Measurements from ENCODE around the gene DDIT4.

DDIT4 gene

GRCh38 chr10:72316748-72317435 is 43.2 kb downstream of the DDIT4 start:
- peak in 2 of 3 donors; percentile 78 to 81 for DNase-seq
- H3K4me1 ChIP-seq (ENCODE audit: control extremely low read depth in 1 of 4, control insufficient read depth in 4 of 4, insufficient read depth in 4 of 4, low read length in 3 of 4), result peaks cover 22 to 70% (median 65%) of the 10 kb centered on the region in 4 experiments
- no peaks in the 10 kb centered on the region for H3K36me3 ChIP-seq (ENCODE audit: control insufficient read depth in 4 of 4, insufficient read depth in 4 of 4, low read length in 3 of 4)
- H3K9me3 ChIP-seq (ENCODE audit: control extremely low read depth in 1 of 5, control insufficient read depth in 4 of 5, insufficient read depth in 2 of 5, low read depth in 1 of 5, low read length in 4 of 5), result no peaks in the 10 kb centered on the region
- H3K27me3 ChIP-seq (replicated peaks in 2 of 5; ENCODE audit: control insufficient read depth in 4 of 5, insufficient read depth in 5 of 5, low read length in 4 of 5), result no peaks in the 10 kb centered on the region
- H3K4me3 ChIP-seq (ENCODE audit: control insufficient read depth in 1 of 7, extremely low read depth in 1 of 7, insufficient read depth in 4 of 7, low read depth in 2 of 7, low read length in 6 of 7), result no peak overlapping the region
- 42% methylated on average over 10 of the region's 12 CpGs for WGBS (ENCODE audit: insufficient coverage)
- ChIA-PET CTCF (interaction anchor here (0.9 to 21.0 kb wide), 9 partner anchors 8 to 41 kb away, joined by 3 to 242 read pairs (median 5); no protein-coding TSS in a partner anchor), POLR2A (interaction anchor here (0.6 to 4.7 kb wide), 4 partner anchors 14 to 20 kb away, joined by 3 to 29 read pairs (median 4); no protein-coding TSS in a partner anchor)
- H3K27ac ChIP-seq (ENCODE audit: insufficient read depth in 1 of 2, low read depth in 1 of 2, low read length in 2 of 2, poor library complexity in 1 of 2, severe bottlenecking in 2 of 2), result no peak overlapping the region

DNA sequence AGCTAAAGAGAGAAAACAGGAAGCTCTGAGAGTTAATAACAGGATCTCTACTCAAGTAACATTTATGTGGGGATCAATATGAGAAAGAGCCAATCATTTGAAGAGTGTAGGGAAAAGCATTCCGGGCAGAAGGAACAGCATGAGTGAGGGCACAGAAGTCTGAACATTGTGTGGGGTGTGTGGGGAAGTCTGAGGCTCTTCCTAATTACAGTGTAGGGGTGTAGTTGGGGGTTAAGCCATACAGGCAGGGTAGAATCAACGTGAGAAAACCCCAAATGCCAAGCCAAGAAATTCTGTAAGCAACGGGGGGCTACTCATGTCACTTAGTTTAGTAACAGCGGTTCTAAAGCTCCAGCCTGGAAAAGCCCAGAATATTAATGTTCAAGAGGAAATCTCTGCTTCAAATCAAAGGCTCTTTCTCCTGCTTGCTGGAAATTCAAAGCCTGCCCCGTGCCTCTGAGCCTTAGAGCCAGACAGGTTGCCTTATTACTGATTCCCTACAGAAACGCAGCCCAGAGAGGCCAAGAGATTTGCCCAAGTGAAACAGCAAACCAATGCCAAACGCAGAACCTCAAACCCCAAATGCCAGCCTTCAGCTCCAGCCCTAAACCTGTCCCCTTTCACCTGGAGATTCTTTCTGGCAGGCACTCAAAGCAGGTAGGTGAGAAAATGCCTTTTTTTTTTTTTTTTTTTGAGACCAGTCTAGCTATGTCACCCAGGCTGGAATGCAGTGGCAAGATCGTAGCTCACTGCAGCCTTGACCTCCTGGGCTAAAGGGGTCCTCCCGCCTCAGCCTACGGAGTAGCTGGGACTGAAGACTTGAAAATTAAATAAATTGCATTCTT is 44.9 kb downstream of the DDIT4 start:
- POLR2A ChIA-PET, result interaction anchor here (0.7 to 4.7 kb wide), 6 partner anchors 10 to 58 kb away, joined by 3 to 29 read pairs (median 12); no protein-coding TSS in a partner anchor
- Histone ChIP-seq H3K27me3 (replicated peaks in 2 of 5; ENCODE audit: control insufficient read depth in 4 of 5, insufficient read depth in 5 of 5, low read length in 4 of 5) (no peaks in the 10 kb centered on the region), H3K4me1 (ENCODE audit: control extremely low read depth in 1 of 4, control insufficient read depth in 4 of 4, insufficient read depth in 4 of 4, low read length in 3 of 4) (peaks cover 22 to 87% (median 83%) of the 10 kb centered on the region in 4 experiments), H3K4me3 (ENCODE audit: control insufficient read depth in 1 of 7, extremely low read depth in 1 of 7, insufficient read depth in 4 of 7, low read depth in 2 of 7, low read length in 6 of 7) (peak overlapping the region in 5 of 7 experiments; percentile 25 to 71 (median 50)), H3K9me3 (ENCODE audit: control extremely low read depth in 1 of 5, control insufficient read depth in 4 of 5, insufficient read depth in 2 of 5, low read depth in 1 of 5, low read length in 4 of 5) (no peaks in the 10 kb centered on the region), H3K36me3 (ENCODE audit: control insufficient read depth in 4 of 4, insufficient read depth in 4 of 4, low read length in 3 of 4) (no peaks in the 10 kb centered on the region), H3K27ac (ENCODE audit: insufficient read depth in 1 of 2, low read depth in 1 of 2, low read length in 2 of 2, poor library complexity in 1 of 2, severe bottlenecking in 2 of 2) (peak overlapping the region; percentile 58 to 94)
- 67% methylated on average over 9 of the region's 10 CpGs for WGBS (ENCODE audit: insufficient coverage)
- DNase-seq, result no peak
- CTCF ChIA-PET, result interaction anchor here (0.6 to 21.0 kb wide), 6 partner anchors 10 to 42 kb away, joined by 3 to 242 read pairs (median 30); partner anchors contain the start of gene DDIT4

GRCh38 chr10:72319416-72320254 is 45.9 kb downstream of the DDIT4 start:
- Histone ChIP-seq H3K9me3 (ENCODE audit: control extremely low read depth in 1 of 5, control insufficient read depth in 4 of 5, insufficient read depth in 2 of 5, low read depth in 1 of 5, low read length in 4 of 5) (no peaks in the 10 kb centered on the region), H3K4me1 (ENCODE audit: control extremely low read depth in 1 of 4, control insufficient read depth in 4 of 4, insufficient read depth in 4 of 4, low read length in 3 of 4) (peaks cover 22 to 94% (median 92%) of the 10 kb centered on the region in 4 experiments), H3K27ac (ENCODE audit: insufficient read depth in 1 of 2, low read depth in 1 of 2, low read length in 2 of 2, poor library complexity in 1 of 2, severe bottlenecking in 2 of 2) (peak overlapping the region; percentile 78 to 94), H3K27me3 (replicated peaks in 2 of 5; ENCODE audit: control insufficient read depth in 4 of 5, insufficient read depth in 5 of 5, low read length in 4 of 5) (no peaks in the 10 kb centered on the region), H3K4me3 (ENCODE audit: control insufficient read depth in 1 of 7, extremely low read depth in 1 of 7, insufficient read depth in 4 of 7, low read depth in 2 of 7, low read length in 6 of 7) (peak overlapping the region in 5 of 7 experiments; percentile 40 to 71 (median 50)), H3K36me3 (ENCODE audit: control insufficient read depth in 4 of 4, insufficient read depth in 4 of 4, low read length in 3 of 4) (no peaks in the 10 kb centered on the region)
- peak; percentile 88 to 94 (median 93) for DNase-seq
- 0% methylated on average over 53 of the region's 60 CpGs for WGBS (ENCODE audit: insufficient coverage)
- CTCF ChIA-PET, result interaction anchor here (1.1 to 21.0 kb wide), 9 partner anchors 9 to 99 kb away, joined by 3 to 242 read pairs (median 13); partner anchors contain the start of gene DDIT4
- POLR2A ChIA-PET, result interaction anchor here (0.6 to 4.7 kb wide), 9 partner anchors 9 to 99 kb away, joined by 4 to 29 read pairs (median 14); no protein-coding TSS in a partner anchor

DNA sequence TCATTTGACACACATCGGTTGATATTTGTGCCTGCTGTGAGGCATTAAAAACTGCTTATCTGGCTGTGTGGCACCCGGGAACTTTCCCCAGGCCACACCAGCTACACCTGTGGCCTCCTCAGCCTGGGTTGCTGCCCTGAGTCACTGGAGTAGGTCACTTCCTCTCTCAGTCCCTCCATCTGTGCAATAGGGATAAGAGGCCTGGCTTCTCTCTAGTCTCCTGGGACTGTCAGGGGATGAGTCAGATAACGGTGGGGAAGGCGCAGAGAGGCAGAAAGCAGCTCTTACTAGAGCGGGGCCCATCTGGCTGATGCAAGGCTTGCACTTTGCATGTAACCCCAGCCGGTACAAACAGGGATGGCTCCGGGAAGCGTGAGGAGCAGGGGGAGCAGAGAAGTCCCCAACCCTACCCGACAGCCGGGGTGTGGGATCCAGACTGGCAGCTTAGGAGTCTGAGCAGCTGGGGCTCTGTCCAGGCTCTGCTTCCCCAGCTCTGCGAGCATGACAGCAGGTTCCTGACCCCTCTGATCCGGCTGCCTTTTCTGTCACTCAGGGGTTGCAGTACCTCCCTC is 47.0 kb downstream of the DDIT4 start:
- ChIA-PET CTCF (interaction anchor here (0.8 to 21.0 kb wide), 11 partner anchors 12 to 100 kb away, joined by 3 to 242 read pairs (median 4); partner anchors contain the start of gene DDIT4), POLR2A (interaction anchor here (0.5 to 3.6 kb wide), 10 partner anchors 8 to 1918 kb away, joined by 3 to 25 read pairs (median 8); partner anchors contain the start of gene DDIT4)
- Histone ChIP-seq H3K4me1 (ENCODE audit: control extremely low read depth in 1 of 4, control insufficient read depth in 4 of 4, insufficient read depth in 4 of 4, low read length in 3 of 4) (peaks cover 19 to 93% (median 92%) of the 10 kb centered on the region in 4 experiments), H3K9me3 (ENCODE audit: control extremely low read depth in 1 of 5, control insufficient read depth in 4 of 5, insufficient read depth in 2 of 5, low read depth in 1 of 5, low read length in 4 of 5) (no peaks in the 10 kb centered on the region), H3K36me3 (ENCODE audit: control insufficient read depth in 4 of 4, insufficient read depth in 4 of 4, low read length in 3 of 4) (no peaks in the 10 kb centered on the region), H3K4me3 (ENCODE audit: control insufficient read depth in 1 of 7, extremely low read depth in 1 of 7, insufficient read depth in 4 of 7, low read depth in 2 of 7, low read length in 6 of 7) (peak overlapping the region in 1 of 7 experiments; percentile 10), H3K27ac (ENCODE audit: insufficient read depth in 1 of 2, low read depth in 1 of 2, low read length in 2 of 2, poor library complexity in 1 of 2, severe bottlenecking in 2 of 2) (peak overlapping the region; percentile 78 to 94), H3K27me3 (replicated peaks in 2 of 5; ENCODE audit: control insufficient read depth in 4 of 5, insufficient read depth in 5 of 5, low read length in 4 of 5) (no peaks in the 10 kb centered on the region)
- DNase-seq, result peak; percentile 89 to 95 (median 94)
- WGBS (ENCODE audit: insufficient coverage), result 28% methylated on average over 10 of the region's 12 CpGs

- 100% methylated on average over 2 of the region's 13 CpGs for WGBS (ENCODE audit: insufficient coverage)
- no peak overlapping the region for H3K4me3 ChIP-seq (ENCODE audit: control insufficient read depth in 1 of 7, extremely low read depth in 1 of 7, insufficient read depth in 4 of 7, low read depth in 2 of 7, low read length in 6 of 7)
- H3K9me3 ChIP-seq (ENCODE audit: control extremely low read depth in 1 of 5, control insufficient read depth in 4 of 5, insufficient read depth in 2 of 5, low read depth in 1 of 5, low read length in 4 of 5), result no peaks in the 10 kb centered on the region
Observed at GRCh38 chr10:72321248-72322029, 47.7 kb downstream of the DDIT4 start.

More at GRCh38 chr10:72321248-72322029, 47.7 kb downstream of the DDIT4 start:
- H3K27me3 ChIP-seq (replicated peaks in 2 of 5; ENCODE audit: control insufficient read depth in 4 of 5, insufficient read depth in 5 of 5, low read length in 4 of 5), result no peaks in the 10 kb centered on the region
- peaks cover 14 to 86% (median 85%) of the 10 kb centered on the region in 4 experiments for H3K4me1 ChIP-seq (ENCODE audit: control extremely low read depth in 1 of 4, control insufficient read depth in 4 of 4, insufficient read depth in 4 of 4, low read length in 3 of 4)
- ChIA-PET POLR2A (interaction anchor here (0.5 to 3.6 kb wide), 8 partner anchors 7 to 1919 kb away, joined by 3 to 25 read pairs (median 14); partner anchors contain the start of gene DDIT4), CTCF (interaction anchor here (0.8 to 21.0 kb wide), 12 partner anchors 13 to 97 kb away, joined by 3 to 242 read pairs (median 4); partner anchors contain the start of gene DDIT4)
- no peaks in the 10 kb centered on the region for H3K36me3 ChIP-seq (ENCODE audit: control insufficient read depth in 4 of 4, insufficient read depth in 4 of 4, low read length in 3 of 4)
- DNase-seq, result no peak
- peak overlapping the region; percentile 78 to 94 for H3K27ac ChIP-seq (ENCODE audit: insufficient read depth in 1 of 2, low read depth in 1 of 2, low read length in 2 of 2, poor library complexity in 1 of 2, severe bottlenecking in 2 of 2)
